Left lung (tissue), 10 donors: ENCODE measurements around the gene DAGLA. TPM values are rescaled to one million over a fixed set of nuclear protein-coding genes. Genes with fewer than 3 reads are reported as not detected.
"Not testable (repeated sequence)": the region's sequence is repeated elsewhere in the genome, so short reads cannot be mapped to it uniquely, and the experiment has no call there.

Source experiments
- ATAC-seq: fragments of 200-7000 bp; cut with Tn5 transposase; one replicate; pipeline ENCODE4 v1.9.1; 2020; ENCODE audit warnings: moderate library complexity
- DNase-seq, 4 donors: peaks; one replicate each; pipeline ENCODE4 v3.0.0-alpha.2; 2013 to 2020
- H3K27ac ChIP-seq, 2 donors: fragments of 200-600 bp; sonication (generic) in 1 of 2; one replicate each; pipeline versions ENCODE4 v1.5.0 to v1.8.0; 2020 to 2021
- H3K27me3 ChIP-seq, 2 donors: fragments of 200-600 bp; sonication (generic) in 1 of 2; one replicate each; pipeline versions ENCODE4 v1.5.0 to v1.8.0; 2020 to 2021
- H3K36me3 ChIP-seq, 2 donors: fragments of 200-600 bp; sonication (generic) in 1 of 2; one replicate each; pipeline versions ENCODE4 v1.5.0 to v1.8.0; 2020 to 2021
- H3K4me1 ChIP-seq, 2 donors: fragments of 200-600 bp; one replicate each; pipeline ENCODE4 v1.8.0; 2021
- H3K4me3 ChIP-seq, 2 donors: fragments of 200-600 bp; sonication (generic) in 1 of 2; one replicate each; pipeline versions ENCODE4 v1.5.0 to v1.8.0; 2020 to 2021; ENCODE audit warnings: mild to moderate bottlenecking in 1 of 2
- H3K9me3 ChIP-seq, 2 donors: fragments of 200-600 bp; sonication (generic) in 1 of 2; one replicate each; pipeline versions ENCODE4 v1.5.0 to v1.8.0; 2020 to 2021
- intact Hi-C, 2 donors: fragments of 100-400 bp; cut with DNase I; formaldehyde crosslinking; loops; one replicate each; pipeline versions ENCODE4 v1.11.2 to v1.14.2; 2022
- polyA plus RNA-seq, 6 donors: library from polyadenylated mRNA; unstranded; fragments of 120-200 nt; gene quantifications; one replicate each; pipeline ENCODE4 v1.2.1, GENCODE V29; 2013; ENCODE audit not compliant: insufficient read length in 6 of 6
- total RNA-seq, 2 donors: library from RNA; stranded (reverse); fragmentation: NEBNext Ultra II Directional; extraction: Animal tissue kit (Norgen Biotek cat#: 25700); gene quantifications; one replicate each; pipeline ENCODE4 v1.2.1, GENCODE V29; 2021
- TF ChIP-seq, protein P1 (sequence below), 2 donors: fragments of 200-600 bp; sonication (generic) in 1 of 2; IDR thresholded peaks; one replicate each; pipeline versions ENCODE4 v1.5.0 to v1.8.0; 2021; ENCODE audit warnings: antibody characterized with exemption in 2 of 2
- donor health status: DM: no; HTN: yes; CAD: no.
- donor health status: DM: no; HTN: no; CAD: no.

The DAGLA gene
- total and polyA plus RNA-seq, 8 donors = 2.2 to 4.3 (median 3.8) TPM

DNA sequence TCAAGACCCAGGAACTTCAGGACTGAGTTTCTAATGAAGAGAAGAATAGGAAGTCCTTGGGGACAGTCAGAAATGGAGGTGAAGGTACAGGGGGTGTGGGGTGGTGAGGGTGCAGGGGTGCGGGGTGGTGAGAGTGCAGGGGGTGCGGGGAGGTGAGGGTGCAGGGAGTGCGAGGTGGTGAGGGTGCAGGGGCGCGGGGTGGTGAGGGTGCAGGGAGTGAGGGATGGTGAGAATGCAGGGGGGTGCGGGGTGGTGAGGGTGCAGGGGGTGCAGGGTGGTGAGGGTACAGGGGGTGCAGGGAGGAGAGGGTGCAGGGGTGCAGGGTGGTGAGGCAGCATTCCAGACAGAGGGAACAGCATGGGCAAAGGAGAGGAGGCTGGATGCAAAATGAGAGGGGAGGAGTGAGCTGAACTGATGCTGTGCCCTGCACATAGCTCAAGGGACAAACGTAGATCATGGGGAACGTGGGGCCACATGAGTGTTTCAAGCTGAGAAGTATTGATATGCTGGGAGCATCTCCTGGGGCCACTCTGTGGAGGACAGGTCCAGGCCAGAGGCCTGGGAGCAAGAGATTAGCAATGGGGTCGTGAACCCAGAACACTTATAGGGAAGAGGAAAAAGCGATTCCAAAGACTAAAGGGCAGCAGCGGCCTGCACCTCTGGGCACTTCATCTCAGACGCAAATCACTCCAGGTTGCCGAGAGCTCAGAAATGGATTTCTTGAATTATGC, 23.7 kb upstream of the DAGLA start:
- TF ChIP-seq, protein P1, sequence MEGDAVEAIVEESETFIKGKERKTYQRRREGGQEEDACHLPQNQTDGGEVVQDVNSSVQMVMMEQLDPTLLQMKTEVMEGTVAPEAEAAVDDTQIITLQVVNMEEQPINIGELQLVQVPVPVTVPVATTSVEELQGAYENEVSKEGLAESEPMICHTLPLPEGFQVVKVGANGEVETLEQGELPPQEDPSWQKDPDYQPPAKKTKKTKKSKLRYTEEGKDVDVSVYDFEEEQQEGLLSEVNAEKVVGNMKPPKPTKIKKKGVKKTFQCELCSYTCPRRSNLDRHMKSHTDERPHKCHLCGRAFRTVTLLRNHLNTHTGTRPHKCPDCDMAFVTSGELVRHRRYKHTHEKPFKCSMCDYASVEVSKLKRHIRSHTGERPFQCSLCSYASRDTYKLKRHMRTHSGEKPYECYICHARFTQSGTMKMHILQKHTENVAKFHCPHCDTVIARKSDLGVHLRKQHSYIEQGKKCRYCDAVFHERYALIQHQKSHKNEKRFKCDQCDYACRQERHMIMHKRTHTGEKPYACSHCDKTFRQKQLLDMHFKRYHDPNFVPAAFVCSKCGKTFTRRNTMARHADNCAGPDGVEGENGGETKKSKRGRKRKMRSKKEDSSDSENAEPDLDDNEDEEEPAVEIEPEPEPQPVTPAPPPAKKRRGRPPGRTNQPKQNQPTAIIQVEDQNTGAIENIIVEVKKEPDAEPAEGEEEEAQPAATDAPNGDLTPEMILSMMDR (IDR thresholded peaks at IDR 0.05) = no peak
- intact Hi-C loops = no loop called here
- Histone ChIP-seq H3K4me1 (peaks cover 0 to 13% of the 10 kb centered on the region in 2 donors), H3K27me3 (peaks cover 0 to 4% of the 10 kb centered on the region in 2 donors), H3K36me3 (no peaks in the 10 kb centered on the region), H3K27ac (no peak overlapping the region), H3K9me3 (no peaks in the 10 kb centered on the region), H3K4me3 (no peak overlapping the region)
- DNase-seq = no peak
- ATAC-seq = no peak

DNA sequence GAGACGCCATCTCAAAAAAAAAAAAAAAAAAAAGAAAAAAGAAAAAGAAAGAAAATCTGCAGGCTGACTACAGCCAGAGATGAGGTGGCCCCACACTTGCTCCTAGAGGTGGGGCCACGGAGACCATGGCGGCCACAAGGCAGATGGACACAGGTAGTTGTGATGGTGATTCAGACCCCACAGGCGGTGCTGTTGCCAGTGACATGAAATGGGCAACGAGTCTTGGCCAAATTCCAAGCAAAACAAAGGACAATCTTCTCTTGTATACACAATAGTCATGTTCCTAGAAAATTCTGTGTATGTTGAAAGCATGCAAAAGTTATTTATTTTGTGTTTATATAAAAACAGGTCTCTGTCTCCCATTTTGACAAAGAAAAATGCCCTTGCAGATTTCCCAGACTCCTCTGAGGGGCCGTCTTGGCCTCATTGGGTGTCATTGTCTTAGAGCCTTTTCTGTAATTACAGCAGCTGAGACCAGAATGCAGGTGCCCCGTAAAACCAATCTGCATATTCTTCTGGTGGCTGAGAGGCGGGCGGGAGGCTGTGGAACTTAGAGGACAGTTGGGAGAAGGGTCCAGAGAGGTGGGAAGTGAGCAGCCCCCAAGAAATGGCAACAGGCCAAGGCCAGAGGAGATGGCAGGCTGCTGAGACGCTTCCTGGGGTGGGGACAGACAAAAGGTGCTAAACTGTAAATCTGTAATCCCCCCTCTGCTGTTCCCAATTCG, 22.5 kb upstream of the DAGLA start:
- Histone ChIP-seq H3K4me3 (no peak overlapping the region), H3K4me1 (peaks cover 0 to 13% of the 10 kb centered on the region in 2 donors), H3K27ac (no peak overlapping the region), H3K9me3 (no peaks in the 10 kb centered on the region), H3K27me3 (peaks cover 0 to 4% of the 10 kb centered on the region in 2 donors), H3K36me3 (no peaks in the 10 kb centered on the region)
- no peak for DNase-seq
- no peak for ATAC-seq
- intact Hi-C loops = no loop called here
- TF ChIP-seq, protein P1 (IDR thresholded peaks at IDR 0.05) = no peak

DNA sequence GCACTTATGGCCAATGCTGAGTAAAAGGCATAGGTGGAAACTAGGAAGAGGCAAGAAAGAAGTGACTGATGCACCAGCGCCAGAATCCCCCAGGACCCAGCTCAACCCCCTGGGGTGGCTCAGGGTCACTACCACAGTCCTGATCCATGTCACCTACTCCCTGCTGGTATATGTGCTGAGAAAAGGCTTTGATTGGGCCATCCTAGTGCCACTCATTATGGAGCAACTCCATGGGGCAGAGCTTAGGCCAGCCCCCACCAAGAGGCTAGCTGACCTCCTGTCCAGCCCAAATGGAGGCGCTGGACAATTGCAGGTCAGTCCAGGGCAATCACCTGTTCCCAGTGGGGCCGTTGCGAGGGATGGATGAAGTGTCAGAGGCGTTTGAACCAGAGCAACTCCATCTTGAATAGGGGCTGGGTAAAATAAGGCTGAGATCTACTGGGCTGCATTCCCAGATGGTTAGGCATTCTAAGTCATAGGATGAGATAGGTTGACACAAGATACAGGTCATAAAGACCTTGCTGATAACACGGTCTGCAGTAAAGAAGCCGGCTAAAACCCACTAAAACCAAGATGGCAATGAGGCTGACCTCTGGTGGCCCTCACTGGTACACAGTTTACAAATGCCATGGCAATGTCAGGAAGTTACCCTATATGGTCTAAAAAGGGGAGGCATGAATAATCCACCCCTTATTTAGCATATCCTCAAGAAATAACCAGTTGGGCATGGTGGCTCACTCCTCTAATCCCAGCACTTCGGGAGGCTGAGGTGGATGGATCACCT, 20.6 kb upstream of the DAGLA start:
- Histone ChIP-seq H3K27me3 (peaks cover 0 to under 1% of the 10 kb centered on the region in 2 donors), H3K4me3 (no peak overlapping the region), H3K36me3 (no peaks in the 10 kb centered on the region), H3K27ac (no peak overlapping the region), H3K4me1 (peaks cover 0 to 2% of the 10 kb centered on the region in 2 donors), H3K9me3 (no peaks in the 10 kb centered on the region)
- TF ChIP-seq, protein P1 (IDR thresholded peaks at IDR 0.05) = no peak
- no peak for DNase-seq
- ATAC-seq = no peak
- intact Hi-C loops = no loop called here

DNA sequence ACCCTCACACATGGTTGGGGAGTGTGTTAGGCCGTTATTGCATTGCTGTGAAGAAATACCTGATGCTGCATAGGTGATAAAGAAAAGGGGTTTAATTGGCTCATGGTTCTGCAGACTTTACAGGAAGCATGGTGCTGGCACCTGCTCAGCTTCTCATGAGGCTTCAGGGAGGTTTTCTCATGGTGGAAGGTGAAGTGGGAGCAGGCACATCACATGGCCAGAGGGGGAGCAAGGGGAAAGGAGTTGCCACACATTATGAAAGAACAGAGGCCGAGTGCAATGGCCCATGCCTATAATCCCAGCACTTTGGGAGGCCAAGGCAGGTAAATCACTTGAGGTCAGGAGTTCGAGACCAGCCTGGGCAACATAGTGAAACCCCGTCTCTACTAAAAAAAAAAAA, 19.2 kb upstream of the DAGLA start:
- ATAC-seq, DNase-seq, intact Hi-C loops, H3K9me3 ChIP-seq, H3K27ac ChIP-seq, H3K4me3 ChIP-seq, H3K36me3 ChIP-seq, H3K4me1 ChIP-seq, H3K27me3 ChIP-seq: not testable (repeated sequence)

DNA sequence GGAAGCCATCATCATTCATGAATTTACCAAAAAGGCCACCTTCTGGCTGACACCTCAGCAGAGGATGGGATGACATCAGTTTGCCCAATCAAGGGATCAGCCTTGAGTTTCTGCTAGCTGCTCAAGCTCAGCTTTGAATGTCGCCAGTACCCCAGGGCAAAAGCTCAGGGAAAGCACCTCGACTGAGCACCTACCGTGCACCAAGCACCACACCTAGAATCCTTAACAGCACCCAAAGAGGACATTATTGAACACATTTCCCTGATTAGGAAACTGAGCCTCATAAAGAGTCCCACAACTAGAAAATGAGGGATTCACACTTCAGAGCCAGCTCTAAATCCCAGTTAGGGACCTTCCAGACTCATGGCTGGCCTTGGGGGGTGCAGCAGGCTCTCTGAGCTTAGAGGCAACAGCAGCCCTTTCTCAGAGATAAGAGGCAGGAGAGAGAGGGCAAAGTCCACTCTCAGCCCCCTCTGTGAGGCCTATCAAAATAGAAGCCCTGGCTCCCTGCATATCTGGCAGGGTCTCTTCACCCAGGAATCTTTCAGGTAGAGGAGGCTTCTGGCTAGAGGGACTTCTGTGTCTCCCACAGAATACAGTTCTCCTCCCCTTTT, 13.4 kb upstream of the DAGLA start:
- Histone ChIP-seq H3K27ac (no peak overlapping the region), H3K27me3 (no peaks in the 10 kb centered on the region), H3K9me3 (no peaks in the 10 kb centered on the region), H3K36me3 (no peaks in the 10 kb centered on the region), H3K4me3 (no peak overlapping the region), H3K4me1 (no peaks in the 10 kb centered on the region)
- ATAC-seq (no peak), DNase-seq (no peak)
- intact Hi-C loops = no loop called here
- TF ChIP-seq, protein P1 (IDR thresholded peaks at IDR 0.05) = no peak
